ENCODE data around the gene NELL1.

Gene NELL1

GRCh38 chr11:20876738-20877137, 207.4 kb downstream of the NELL1 start:
- DNase-seq (ENCODE audit: low read depth), result no peak
- H3K4me3 ChIP-seq (ENCODE audit: low read length), result no peak overlapping the region
- TF ChIP-seq CTCF (conservative IDR thresholded peaks at IDR 0.05; ENCODE audit: low read depth, low read length), result no peak

GRCh38 chr11:20880094-20880493, 210.7 kb downstream of the NELL1 start:
- TF ChIP-seq CTCF (conservative IDR thresholded peaks at IDR 0.05; ENCODE audit: low read depth, low read length), result no peak
- no peak for DNase-seq (ENCODE audit: low read depth)
- H3K4me3 ChIP-seq (ENCODE audit: low read length), result no peak overlapping the region

- no peak for TF ChIP-seq CTCF (conservative IDR thresholded peaks at IDR 0.05; ENCODE audit: low read depth, low read length)
- DNase-seq (ENCODE audit: low read depth), result no peak
- no peak overlapping the region for H3K4me3 ChIP-seq (ENCODE audit: low read length)
These were observed 212.1 kb downstream of the NELL1 start for GRCh38 chr11:20881328-20882079.

GRCh38 chr11:20887137-20887536, 217.8 kb downstream of the NELL1 start:
- H3K4me3 ChIP-seq (ENCODE audit: low read length), result no peak overlapping the region
- DNase-seq (ENCODE audit: low read depth), result no peak

GRCh38 chr11:20894296-20894695, 224.9 kb downstream of the NELL1 start:
- DNase-seq (ENCODE audit: low read depth), result no peak
- H3K4me3 ChIP-seq (ENCODE audit: low read length), result no peak overlapping the region
- no peak for TF ChIP-seq CTCF (conservative IDR thresholded peaks at IDR 0.05; ENCODE audit: low read depth, low read length)

More at GRCh38 chr11:20887137-20887536, 217.8 kb downstream of the NELL1 start:
- TF ChIP-seq CTCF (conservative IDR thresholded peaks at IDR 0.05; ENCODE audit: low read depth, low read length), result no peak

GRCh38 chr11:20909995-20910726, 240.8 kb downstream of the NELL1 start:
- H3K4me3 ChIP-seq (ENCODE audit: low read length), result no peak overlapping the region
- no peak for TF ChIP-seq CTCF (conservative IDR thresholded peaks at IDR 0.05; ENCODE audit: low read depth, low read length)
- DNase-seq (ENCODE audit: low read depth), result no peak

- no peak for DNase-seq (ENCODE audit: low read depth)
- TF ChIP-seq CTCF (conservative IDR thresholded peaks at IDR 0.05; ENCODE audit: low read depth, low read length), result no peak
- no peak overlapping the region for H3K4me3 ChIP-seq (ENCODE audit: low read length)
These were observed 241.3 kb downstream of the NELL1 start for GRCh38 chr11:20910733-20911132.

Data from retinal pigment epithelial cell (primary cell).